HG03460 (cell line): Measurements from ENCODE around the gene EXOC8.

Source experiments
- ATAC-seq: cut with Tn5 transposase; IDR thresholded peaks from one replicate; pipeline ENCODE4 v1.9.1; 2021; ENCODE audit not compliant: unreplicated experiment

Gene EXOC8

GRCh38 chr1:231317306-231318014 is 20.2 kb downstream of the EXOC8 start:
- no peak for ATAC-seq

DNA sequence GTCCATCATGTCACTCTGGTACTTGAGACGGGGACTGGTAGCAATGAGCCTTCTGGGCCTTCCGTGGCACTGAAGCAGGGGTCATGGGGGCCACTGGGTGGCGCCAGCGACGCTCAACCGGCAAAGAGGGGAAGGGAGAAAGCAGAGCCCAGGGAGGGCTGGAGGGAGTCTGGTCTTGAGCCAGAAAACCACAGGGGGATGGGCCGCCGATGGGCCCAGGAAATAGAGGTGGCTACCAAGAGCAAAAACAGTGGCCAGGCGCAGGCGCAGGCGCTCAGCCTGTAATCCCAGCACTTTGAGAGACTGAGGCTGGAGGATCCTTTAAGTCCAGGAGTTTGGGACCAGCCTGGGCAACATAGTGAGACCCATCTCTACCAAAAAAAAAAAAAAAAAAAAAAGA is 21.8 kb downstream of the EXOC8 start:
- no peak for ATAC-seq

- ATAC-seq: no peak
Measured at GRCh38 chr1:231313661-231314060, 24.0 kb downstream of the EXOC8 start.

DNA sequence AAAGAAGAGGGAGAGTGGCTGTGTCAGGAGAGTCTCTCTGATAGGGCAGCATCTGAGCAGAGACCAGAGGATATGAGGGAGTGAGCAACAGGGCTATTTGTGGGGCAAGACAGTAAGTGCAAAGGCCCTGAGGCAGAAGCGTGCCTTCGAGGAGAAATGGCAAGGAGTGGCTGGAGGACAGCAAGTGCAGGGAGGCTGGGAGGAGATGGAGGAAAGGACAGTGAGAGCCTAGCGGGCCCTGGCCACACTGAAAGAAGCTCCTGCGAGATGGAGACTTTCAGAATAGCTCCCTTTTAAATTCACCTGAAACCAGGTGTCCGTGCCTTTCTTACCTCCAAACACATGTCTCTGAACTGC is 25.2 kb downstream of the EXOC8 start:
- no peak for ATAC-seq

GRCh38 chr1:231311720-231312431 is 25.8 kb downstream of the EXOC8 start:
- ATAC-seq: no peak

- ATAC-seq: no peak
Measured at GRCh38 chr1:231310391-231310934, 27.2 kb downstream of the EXOC8 start.

DNA sequence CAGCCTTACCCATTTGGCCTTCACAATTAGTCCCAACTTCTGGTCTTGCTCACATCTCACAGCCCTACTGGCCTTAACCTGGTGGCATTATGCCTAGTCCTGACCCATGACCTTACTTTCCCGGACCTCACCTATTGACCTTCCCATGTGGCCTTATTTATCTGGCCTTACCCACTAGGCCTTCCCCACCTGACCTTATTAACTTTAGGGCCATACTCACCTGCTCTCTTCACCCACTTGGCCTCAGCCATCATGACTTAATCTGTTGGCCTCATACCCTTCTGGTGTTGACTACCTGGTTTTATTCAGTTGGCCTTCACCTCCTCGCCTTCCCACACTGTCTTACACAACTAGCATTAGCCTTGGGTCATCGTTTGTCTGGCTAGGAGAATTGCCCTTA is 35.7 kb downstream of the EXOC8 start:
- no peak for ATAC-seq

- no peak for ATAC-seq
Measured at GRCh38 chr1:231295938-231296337, 41.7 kb downstream of the EXOC8 start.

DNA sequence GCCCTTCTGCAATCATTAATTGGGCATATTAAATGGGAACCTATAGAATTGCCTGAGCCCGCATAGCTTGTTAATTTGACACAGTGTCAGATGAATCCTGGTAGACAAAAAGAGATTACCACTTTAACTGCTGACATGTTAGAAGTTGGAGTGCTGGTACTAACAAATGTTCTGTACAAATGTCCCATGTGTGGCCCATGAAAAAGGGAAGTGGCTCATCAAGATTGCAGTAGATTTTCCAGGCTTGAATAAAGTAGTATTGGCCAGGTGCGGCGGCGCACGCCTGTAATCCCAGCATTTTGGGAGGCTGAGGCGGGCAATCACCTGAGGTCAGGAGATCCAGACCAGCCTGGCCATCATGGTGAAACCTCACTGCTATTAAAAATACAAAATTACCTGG is 51.0 kb downstream of the EXOC8 start:
- ATAC-seq: no peak

DNA sequence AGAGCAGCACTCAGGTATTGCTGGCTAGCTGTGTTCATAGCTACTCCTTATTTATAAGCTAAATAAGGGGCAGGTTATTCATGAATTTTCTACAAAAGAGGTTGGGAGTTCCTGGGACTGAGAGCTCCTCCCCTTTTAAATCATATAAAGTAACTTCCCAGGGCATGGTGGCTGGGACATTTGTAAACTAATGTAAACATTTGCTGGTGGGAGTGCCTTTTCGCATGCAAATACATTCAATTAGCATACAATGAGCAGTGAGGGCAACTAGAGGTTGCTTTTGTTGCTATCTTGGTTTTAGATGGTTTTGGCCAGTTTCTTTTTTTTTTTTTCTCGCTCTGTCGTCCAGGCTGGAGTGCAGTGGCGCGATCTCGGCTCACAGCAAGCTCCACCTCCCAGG is 53.2 kb downstream of the EXOC8 start:
- no peak for ATAC-seq
